Loucy (cell line): ENCODE measurements around the gene PANK4.

Experiments used
- CTCF ChIP-seq: fragments of 200-600 bp; sonication (generic); conservative IDR thresholded peaks from 2 replicates; pipeline ENCODE4 v1.5.1; 2014; ENCODE audit warnings: mild to moderate bottlenecking, antibody characterized with exemption, low read length
- EZH2phosphoT487 ChIP-seq: fragments of 200-600 bp; IDR thresholded peaks from 2 replicates; pipeline ENCODE4 v1.6.1; 2018; ENCODE audit warnings: antibody characterized with exemption, mild to moderate bottlenecking, moderate library complexity, borderline replicate concordance

GRCh38 chr1:2507744-2508155, 18.6 kb downstream of the PANK4 start:
- TF ChIP-seq CTCF = no peak
- no peak for TF ChIP-seq EZH2phosphoT487
